Mesenchymal stem cell (in vitro differentiated cells and primary cell): Measurements from ENCODE around the gene IFNGR2.
A peak's percentile ranks its signal among the peaks of the same experiment; 100 is the strongest.

ENCODE experiments used
- DNase-seq: peaks from one replicate; pipeline ENCODE4 v3.0.0-alpha.2; 2013
- H2AFZ ChIP-seq: one replicate; pipeline ENCODE4 v1.6.1; 2013; ENCODE audit warnings: low read depth, mild to moderate bottlenecking, control low read depth, inconsistent platforms, low read length, moderate library complexity
- H2AK5ac ChIP-seq: 2 replicates; pipeline ENCODE4 v1.6.1; 2013; ENCODE audit warnings: low read length, moderate library complexity, mild to moderate bottlenecking, inconsistent platforms; ENCODE audit not compliant: severe bottlenecking
- H2BK120ac ChIP-seq: one replicate; pipeline ENCODE4 v1.6.1; 2013; ENCODE audit warnings: low read depth, mild to moderate bottlenecking, inconsistent platforms, low read length, moderate library complexity
- H2BK12ac ChIP-seq, 2 experiments: one replicate each; pipeline ENCODE4 v1.6.1; 2013; ENCODE audit warnings: inconsistent platforms in 2 of 2, low read length in 2 of 2, mild to moderate bottlenecking in 2 of 2, moderate library complexity in 2 of 2, control low read depth in 1 of 2
- H2BK15ac ChIP-seq: one replicate; pipeline ENCODE4 v1.6.1; 2013; ENCODE audit warnings: mild to moderate bottlenecking, low read depth, inconsistent platforms; ENCODE audit not compliant: poor library complexity, severe bottlenecking
- H2BK5ac ChIP-seq: 2 replicates; pipeline ENCODE4 v1.6.1; 2013; ENCODE audit warnings: low read depth, mild to moderate bottlenecking, low read length, control low read depth, inconsistent platforms; ENCODE audit not compliant: poor library complexity, severe bottlenecking
- H3K14ac ChIP-seq, 2 experiments: one replicate each; pipeline ENCODE4 v1.6.1; 2013; ENCODE audit warnings: inconsistent platforms in 2 of 2, low read length in 2 of 2, control low read depth in 1 of 2, mild to moderate bottlenecking in 1 of 2, moderate library complexity in 1 of 2
- H3K18ac ChIP-seq, 2 experiments: one replicate each; pipeline ENCODE4 v1.6.1; 2013; ENCODE audit warnings: inconsistent platforms in 2 of 2, low read length in 2 of 2, control low read depth in 1 of 2, low read depth in 1 of 2, mild to moderate bottlenecking in 1 of 2
- H3K23ac ChIP-seq, 2 experiments: one replicate each; pipeline ENCODE4 v1.6.1; 2013; ENCODE audit warnings: inconsistent platforms in 2 of 2, low read length in 2 of 2, mild to moderate bottlenecking in 2 of 2, moderate library complexity in 2 of 2, control low read depth in 1 of 2
- H3K27ac ChIP-seq: 2 replicates; pipeline ENCODE4 v1.5.1; 2013; ENCODE audit warnings: mild to moderate bottlenecking, moderate library complexity, low read length, control low read depth, inconsistent platforms; ENCODE audit not compliant: poor library complexity, severe bottlenecking
- H3K27me3 ChIP-seq, 2 experiments: 2 replicates each; pipeline versions ENCODE4 v1.6.1 to v1.7.0; 2013; ENCODE audit warnings: low read length in 2 of 2, mild to moderate bottlenecking in 2 of 2, moderate library complexity in 2 of 2, control low read depth in 1 of 2, inconsistent platforms in 1 of 2; ENCODE audit not compliant: control insufficient read depth in 1 of 2, insufficient read depth in 1 of 2
- H3K36me3 ChIP-seq, 2 experiments: 2 replicates each; pipeline versions ENCODE4 v1.6.1 to v1.7.0; 2013; ENCODE audit warnings: low read length in 2 of 2, control low read depth in 1 of 2, inconsistent platforms in 1 of 2, low read depth in 1 of 2, mild to moderate bottlenecking in 1 of 2; ENCODE audit not compliant: insufficient read depth in 2 of 2, control insufficient read depth in 1 of 2
- H3K4ac ChIP-seq, 2 experiments: one replicate each; pipeline ENCODE4 v1.6.1; 2013; ENCODE audit warnings: inconsistent platforms in 2 of 2, low read length in 2 of 2, mild to moderate bottlenecking in 2 of 2, moderate library complexity in 2 of 2, control low read depth in 1 of 2, low read depth in 1 of 2
- H3K4me1 ChIP-seq: 2 replicates; pipeline ENCODE4 v1.6.1; 2013; ENCODE audit warnings: low read depth, low read length, control low read depth; ENCODE audit not compliant: control insufficient read depth, insufficient read depth
- H3K4me2 ChIP-seq: 2 replicates; pipeline ENCODE4 v1.6.1; 2013; ENCODE audit warnings: low read length, mild to moderate bottlenecking, inconsistent platforms; ENCODE audit not compliant: poor library complexity, severe bottlenecking
- H3K4me3 ChIP-seq, 2 experiments: 2 replicates each; pipeline versions ENCODE4 v1.5.1 to v1.7.0; 2013; ENCODE audit warnings: low read length in 2 of 2, mild to moderate bottlenecking in 2 of 2, control low read depth in 1 of 2, low read depth in 1 of 2; ENCODE audit not compliant: insufficient read depth in 1 of 2
- H3K79me1 ChIP-seq: replicated peaks from 2 replicates; pipeline ENCODE4 v1.6.1; 2013; ENCODE audit warnings: mild to moderate bottlenecking, control low read depth, low read length, inconsistent platforms; ENCODE audit not compliant: poor library complexity, severe bottlenecking
- H3K9ac ChIP-seq: 2 replicates; pipeline ENCODE4 v1.7.0; 2013; ENCODE audit warnings: mild to moderate bottlenecking, low read length, moderate library complexity
- H3K9me3 ChIP-seq: 2 replicates; pipeline ENCODE4 v1.7.0; 2013; ENCODE audit warnings: mild to moderate bottlenecking, low read length; ENCODE audit not compliant: control insufficient read depth
- H4K8ac ChIP-seq: one replicate; pipeline ENCODE4 v1.6.1; 2013; ENCODE audit warnings: inconsistent platforms, mild to moderate bottlenecking, low read length, moderate library complexity
- H4K91ac ChIP-seq: one replicate; pipeline ENCODE4 v1.6.1; 2013; ENCODE audit warnings: mild to moderate bottlenecking, low read length, inconsistent platforms
- WGBS: methylation state at CpG from one replicate; pipeline ENCODE4 v1.1.7; 2013; ENCODE audit warnings: mixed read lengths; 5-methylcytosine and 5-hydroxymethylcytosine counted together

IFNGR2 gene

DNA sequence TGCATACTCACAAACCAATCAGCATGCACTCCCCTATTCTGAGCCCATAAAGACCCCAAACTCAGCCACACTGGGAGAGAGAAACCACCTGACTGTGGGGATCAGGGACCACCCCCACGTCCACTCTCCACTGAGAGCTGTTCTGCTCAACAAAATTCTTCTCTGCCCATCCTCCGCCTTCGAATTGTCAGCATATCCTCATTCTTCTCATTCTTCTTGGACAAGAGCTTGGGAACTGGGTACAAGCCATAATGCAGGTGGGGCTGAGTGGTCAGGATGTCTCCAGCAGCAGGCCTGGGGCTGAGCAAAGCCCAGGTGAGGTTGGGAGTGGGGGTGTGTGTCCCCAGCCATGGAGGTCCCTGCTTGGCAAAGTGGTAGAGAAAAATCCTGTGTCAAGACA lies 34.6 kb upstream of the IFNGR2 start:
- Histone ChIP-seq H2AK5ac (no peak overlapping the region), H3K36me3 (no peaks in the 10 kb centered on the region), H3K14ac (no peak overlapping the region), H2BK12ac (no peak overlapping the region), H3K4me3 (no peak overlapping the region), H3K4me2 (no peak overlapping the region), H3K27ac (no peak overlapping the region), H2AFZ (no peak overlapping the region), H3K79me1 (no peaks in the 10 kb centered on the region), H3K27me3 (no peaks in the 10 kb centered on the region), H3K9ac (no peak overlapping the region), H2BK120ac (no peak overlapping the region), H3K4me1 (no peaks in the 10 kb centered on the region), H4K91ac (no peak overlapping the region), H2BK5ac (no peak overlapping the region), H3K4ac (no peak overlapping the region), H3K23ac (no peak overlapping the region), H3K9me3 (peaks cover 40% of the 10 kb centered on the region), H2BK15ac (no peak overlapping the region), H3K18ac (no peak overlapping the region), H4K8ac (no peak overlapping the region)
- WGBS = 64% methylated on average over 1 of the region's 3 CpGs
- DNase-seq = no peak

- Histone ChIP-seq H2AFZ (no peak overlapping the region), H3K9ac (no peak overlapping the region), H3K4me3 (no peak overlapping the region), H3K9me3 (peaks cover 40% of the 10 kb centered on the region), H3K23ac (no peak overlapping the region), H4K8ac (no peak overlapping the region), H3K79me1 (no peaks in the 10 kb centered on the region), H3K36me3 (no peaks in the 10 kb centered on the region), H4K91ac (no peak overlapping the region), H2AK5ac (no peak overlapping the region), H3K14ac (peak overlapping the region in 1 of 2 experiments; percentile 51), H2BK120ac (no peak overlapping the region), H3K27ac (no peak overlapping the region), H3K27me3 (no peaks in the 10 kb centered on the region), H2BK5ac (no peak overlapping the region), H2BK15ac (no peak overlapping the region), H3K18ac (no peak overlapping the region), H2BK12ac (no peak overlapping the region), H3K4ac (no peak overlapping the region), H3K4me1 (no peaks in the 10 kb centered on the region), H3K4me2 (no peak overlapping the region)
- no peak for DNase-seq
- no CpG with 5 or more reads among the region's 1 CpG for WGBS
Observed at GRCh38 chr21:33369586-33369985, 33.6 kb upstream of the IFNGR2 start.

DNA sequence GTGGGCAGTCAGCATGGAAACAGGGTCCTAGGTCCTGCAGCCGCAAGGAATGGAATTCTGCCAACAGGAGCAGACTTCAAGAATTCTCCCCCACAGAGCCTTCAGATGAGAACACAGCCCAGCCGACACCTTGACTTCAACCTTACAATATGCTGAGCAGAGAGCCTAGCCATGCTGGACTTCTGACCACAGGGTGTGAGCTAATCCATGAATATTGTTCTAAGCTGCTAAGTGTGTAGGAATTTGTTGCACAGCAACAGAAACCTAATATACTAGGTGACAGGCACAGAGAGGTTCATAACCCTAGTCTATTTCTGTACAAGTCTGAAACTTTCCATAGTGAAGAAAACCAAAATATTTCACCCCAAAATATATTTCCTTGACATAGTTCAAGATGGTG lies 32.9 kb upstream of the IFNGR2 start:
- H3K4me1 ChIP-seq = no peaks in the 10 kb centered on the region
- no peak overlapping the region for H4K91ac ChIP-seq
- no peak overlapping the region for H2BK5ac ChIP-seq
- no peak overlapping the region for H3K4me2 ChIP-seq
- no peak overlapping the region for H2AK5ac ChIP-seq
- no peak overlapping the region for H4K8ac ChIP-seq
- no peak overlapping the region for H3K4me3 ChIP-seq
- no peak overlapping the region for H3K23ac ChIP-seq
- no peak overlapping the region for H2BK120ac ChIP-seq
- no peak overlapping the region for H3K27ac ChIP-seq
- H3K14ac ChIP-seq = no peak overlapping the region
- no peak for DNase-seq
- H3K9ac ChIP-seq = no peak overlapping the region
- peaks cover 40% of the 10 kb centered on the region for H3K9me3 ChIP-seq
- no peaks in the 10 kb centered on the region for H3K79me1 ChIP-seq
- H3K18ac ChIP-seq = no peak overlapping the region
- no peak overlapping the region for H3K4ac ChIP-seq
- no peak overlapping the region for H2AFZ ChIP-seq
- H2BK15ac ChIP-seq = no peak overlapping the region
- no peaks in the 10 kb centered on the region for H3K27me3 ChIP-seq
- 100% methylated on average over 1 of the region's 2 CpGs for WGBS
- H2BK12ac ChIP-seq = no peak overlapping the region
- H3K36me3 ChIP-seq = no peaks in the 10 kb centered on the region

DNA sequence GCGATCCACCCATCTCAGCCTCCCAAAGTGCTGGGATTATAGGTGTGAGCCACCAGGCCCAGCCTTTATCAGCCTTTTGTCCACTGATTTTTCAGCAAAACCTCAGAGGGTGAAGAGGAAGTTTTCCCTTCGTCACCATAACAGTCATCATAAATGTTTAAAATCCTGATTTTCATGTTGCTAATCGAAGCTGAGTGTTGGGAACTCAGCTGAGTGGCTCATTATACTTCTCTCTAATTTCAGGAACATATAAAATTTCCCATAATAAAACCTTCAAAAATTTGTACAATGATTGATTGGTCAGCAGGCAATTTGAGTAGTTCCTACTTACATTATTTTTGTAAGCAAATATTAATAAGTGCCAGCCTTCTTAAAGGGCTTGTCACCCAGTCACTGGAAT lies 31.8 kb upstream of the IFNGR2 start:
- H3K4me3 ChIP-seq = no peak overlapping the region
- no peaks in the 10 kb centered on the region for H3K4me1 ChIP-seq
- H3K4me2 ChIP-seq = no peak overlapping the region
- H2AK5ac ChIP-seq = no peak overlapping the region
- no peak overlapping the region for H2BK15ac ChIP-seq
- no peak for DNase-seq
- H3K79me1 ChIP-seq = no peaks in the 10 kb centered on the region
- 94% methylated on average over 1 of the region's 3 CpGs for WGBS
- H2AFZ ChIP-seq = no peak overlapping the region
- H2BK12ac ChIP-seq = no peak overlapping the region
- peaks cover 36% of the 10 kb centered on the region for H3K9me3 ChIP-seq
- no peak overlapping the region for H3K14ac ChIP-seq
- no peak overlapping the region for H3K9ac ChIP-seq
- H3K23ac ChIP-seq = no peak overlapping the region
- H3K27me3 ChIP-seq = no peaks in the 10 kb centered on the region
- H2BK120ac ChIP-seq = no peak overlapping the region
- no peak overlapping the region for H3K4ac ChIP-seq
- no peak overlapping the region for H3K18ac ChIP-seq
- H3K27ac ChIP-seq = no peak overlapping the region
- H2BK5ac ChIP-seq = no peak overlapping the region
- H4K91ac ChIP-seq = no peak overlapping the region
- H3K36me3 ChIP-seq = no peaks in the 10 kb centered on the region
- H4K8ac ChIP-seq = no peak overlapping the region
